Keratinocyte (primary cell): ENCODE data around the gene TRIM26. TPM values are rescaled to one million over a fixed set of nuclear protein-coding genes. Genes with fewer than 3 reads are reported as not detected.

Experiments
- DNase-seq: peaks from one replicate; pipeline ENCODE4 v3.0.0-alpha.2; 2011; ENCODE audit warnings: low read depth, missing footprints, low spot score
- FAIRE-seq: peaks from 2 replicates; lab custom pipeline; 2011; peaks lifted over from hg19 to GRCh38; lab: Jason Lieb, UNC
- H2AFZ ChIP-seq: 2 replicates; pipeline ENCODE4 v1.6.0; 2012; ENCODE audit warnings: low read length, control low read depth, inconsistent platforms; ENCODE audit not compliant: control insufficient read depth
- H3K27ac ChIP-seq: 2 replicates; pipeline ENCODE4 v1.5.1; 2011; ENCODE audit warnings: low read length; ENCODE audit not compliant: control insufficient read depth, insufficient read depth
- H3K27me3 ChIP-seq: 3 replicates; pipeline ENCODE4 v1.6.0; 2011; ENCODE audit warnings: low read length; ENCODE audit not compliant: control insufficient read depth, insufficient read depth; ENCODE audit errors: extremely low read depth
- H3K36me3 ChIP-seq, 2 experiments: 2 replicates in 1 of 2; 3 replicates in 1 of 2; pipeline ENCODE4 v1.5.1; 2011; ENCODE audit warnings: low read length in 2 of 2, mild to moderate bottlenecking in 1 of 2; ENCODE audit not compliant: control insufficient read depth in 2 of 2, insufficient read depth in 2 of 2; ENCODE audit errors: extremely low read depth in 1 of 2
- H3K4me1 ChIP-seq: 3 replicates; pipeline ENCODE4 v1.5.1; 2011; ENCODE audit warnings: low read length; ENCODE audit not compliant: control insufficient read depth, insufficient read depth; ENCODE audit errors: extremely low read depth
- H3K4me2 ChIP-seq: 3 replicates; pipeline ENCODE4 v1.6.0; 2011; ENCODE audit warnings: low read depth, low read length; ENCODE audit not compliant: control insufficient read depth, insufficient read depth; ENCODE audit errors: extremely low read depth
- H3K4me3 ChIP-seq, 3 experiments: fragments of 200-600 bp in 1 of 3; sonication (generic) in 1 of 3; 2 replicates in 2 of 3; 3 replicates in 1 of 3; pipeline ENCODE4 v1.5.1; 2011 to 2016; ENCODE audit warnings: low read length in 3 of 3, mild to moderate bottlenecking in 3 of 3, control low read depth in 2 of 3, inconsistent platforms in 1 of 3, low read depth in 1 of 3, mixed read lengths in 1 of 3, mixed run types in 1 of 3, moderate library complexity in 1 of 3; ENCODE audit not compliant: control insufficient read depth in 2 of 3, insufficient read depth in 2 of 3; ENCODE audit errors: extremely low read depth in 1 of 3
- H3K79me2 ChIP-seq: 2 replicates; pipeline ENCODE4 v1.6.0; 2012; ENCODE audit warnings: low read length; ENCODE audit not compliant: control insufficient read depth, insufficient read depth
- H3K9ac ChIP-seq: 3 replicates; pipeline ENCODE4 v1.6.0; 2011; ENCODE audit warnings: low read length; ENCODE audit not compliant: control insufficient read depth, insufficient read depth; ENCODE audit errors: extremely low read depth
- H3K9me1 ChIP-seq: 3 replicates; pipeline ENCODE4 v1.6.0; 2011; ENCODE audit warnings: low read length; ENCODE audit not compliant: control insufficient read depth, insufficient read depth; ENCODE audit errors: extremely low read depth
- H3K9me3 ChIP-seq: 2 replicates; pipeline ENCODE4 v1.5.1; 2012; ENCODE audit warnings: low read depth, low read length; ENCODE audit not compliant: control insufficient read depth
- H4K20me1 ChIP-seq: 3 replicates; pipeline ENCODE4 v1.6.0; 2011; ENCODE audit warnings: low read length; ENCODE audit not compliant: control insufficient read depth, insufficient read depth; ENCODE audit errors: extremely low read depth
- EZH2 ChIP-seq: IDR thresholded peaks from one replicate; pipeline ENCODE4 v1.6.1; 2012; ENCODE audit warnings: inconsistent platforms, mild to moderate bottlenecking, low read length, moderate library complexity
- dilution Hi-C: fragments of 300-500 bp; cut with MboI; formaldehyde crosslinking; loops from one replicate; pipeline ENCODE4 v1.7.0; 2020; ENCODE audit warnings: low sequenced_read_pairs; ENCODE audit not compliant: extremely low pct_ligation_motif_present
- polyA plus RNA-seq, 5 experiments: library from polyadenylated mRNA; depleted of rRNA in 3 of 5; stranded (reverse) in 3 of 5; stranded (forward) in 1 of 5; unstranded in 1 of 5; fragments of >200 nt; gene quantifications; 1 replicate in 1 of 5; 2 replicates in 3 of 5; 3 replicates in 1 of 5; pipeline versions ENCODE4 v1.2.1 to v1.2.3, GENCODE V29; 2011 to 2012; ENCODE audit warnings: missing spikeins in 2 of 5, low read depth in 1 of 5, low replicate concordance in 1 of 5
- TF ChIP-seq, protein P1 (sequence below), 3 experiments: IDR thresholded peaks in 1 of 3; conservative IDR thresholded peaks in 1 of 3; optimal IDR thresholded peaks in 1 of 3; 2 replicates in 2 of 3; 3 replicates in 1 of 3; pipeline versions ENCODE3 to v1.5.1; 2011; ENCODE audit warnings: low read length in 3 of 3, mild to moderate bottlenecking in 3 of 3, moderate library complexity in 2 of 3, control low read depth in 1 of 3, inconsistent platforms in 1 of 3; ENCODE audit not compliant: insufficient read depth in 2 of 3; ENCODE audit errors: extremely low read depth in 1 of 3

TRIM26 gene
- polyA plus RNA-seq, 1 donor (not counting 4 experiments of a cell fraction or from before 2014, with no cell fraction given) = 34.7 TPM

DNA sequence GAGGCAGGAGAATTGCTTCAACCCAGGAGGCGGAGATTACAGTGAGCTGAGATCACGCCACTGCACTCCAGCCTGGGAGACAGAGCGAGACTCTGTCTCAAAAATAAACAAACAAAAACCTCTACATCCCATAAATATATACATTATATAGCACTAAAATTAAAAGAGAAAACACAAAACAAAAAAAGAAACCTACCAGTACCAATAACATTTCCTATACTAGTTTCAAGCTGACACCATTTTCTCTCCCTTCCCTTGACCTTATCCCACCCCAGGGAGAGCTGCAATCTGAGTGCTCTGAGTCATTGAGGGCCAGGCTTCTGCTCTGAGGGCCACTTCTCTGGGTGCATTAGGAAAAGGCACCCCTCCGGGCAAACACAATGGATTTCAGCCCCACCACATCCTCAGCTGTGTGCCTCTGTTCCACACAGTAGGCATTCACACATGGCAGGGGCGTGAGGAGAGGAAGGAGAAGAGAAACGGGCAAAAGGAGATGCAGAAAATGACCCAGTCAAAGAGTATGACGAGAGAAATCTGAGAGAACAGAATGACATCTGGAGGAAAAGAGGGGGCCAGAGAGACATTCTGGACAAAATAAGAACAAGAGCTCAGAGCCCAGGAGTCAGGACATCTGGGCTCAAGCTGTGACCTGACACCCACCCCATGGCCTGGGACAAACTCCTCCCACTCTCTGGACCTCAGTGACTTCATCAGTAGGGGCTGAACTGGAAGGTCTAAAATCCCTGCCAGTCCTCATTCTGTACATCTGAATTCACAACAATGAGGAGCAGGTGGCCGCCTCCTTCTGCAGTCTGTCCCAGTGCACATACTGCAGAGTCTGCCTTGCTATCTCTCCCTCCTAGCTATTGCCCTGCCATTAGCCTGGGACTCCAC lies 18.2 kb downstream of the TRIM26 start:
- peaks cover 29 to 34% of the 10 kb centered on the region in 2 experiments for H3K36me3 ChIP-seq
- DNase-seq = no peak
- dilution Hi-C loops = no loop called here
- H4K20me1 ChIP-seq = no peaks in the 10 kb centered on the region
- H2AFZ ChIP-seq = no peak overlapping the region
- no peak overlapping the region for H3K4me2 ChIP-seq
- no peaks in the 10 kb centered on the region for H3K9me1 ChIP-seq
- H3K79me2 ChIP-seq = no peaks in the 10 kb centered on the region
- H3K27ac ChIP-seq = no peak overlapping the region
- no peaks in the 10 kb centered on the region for H3K27me3 ChIP-seq
- H3K9me3 ChIP-seq = no peaks in the 10 kb centered on the region
- H3K4me3 ChIP-seq = no peak overlapping the region
- TF ChIP-seq, protein P1, sequence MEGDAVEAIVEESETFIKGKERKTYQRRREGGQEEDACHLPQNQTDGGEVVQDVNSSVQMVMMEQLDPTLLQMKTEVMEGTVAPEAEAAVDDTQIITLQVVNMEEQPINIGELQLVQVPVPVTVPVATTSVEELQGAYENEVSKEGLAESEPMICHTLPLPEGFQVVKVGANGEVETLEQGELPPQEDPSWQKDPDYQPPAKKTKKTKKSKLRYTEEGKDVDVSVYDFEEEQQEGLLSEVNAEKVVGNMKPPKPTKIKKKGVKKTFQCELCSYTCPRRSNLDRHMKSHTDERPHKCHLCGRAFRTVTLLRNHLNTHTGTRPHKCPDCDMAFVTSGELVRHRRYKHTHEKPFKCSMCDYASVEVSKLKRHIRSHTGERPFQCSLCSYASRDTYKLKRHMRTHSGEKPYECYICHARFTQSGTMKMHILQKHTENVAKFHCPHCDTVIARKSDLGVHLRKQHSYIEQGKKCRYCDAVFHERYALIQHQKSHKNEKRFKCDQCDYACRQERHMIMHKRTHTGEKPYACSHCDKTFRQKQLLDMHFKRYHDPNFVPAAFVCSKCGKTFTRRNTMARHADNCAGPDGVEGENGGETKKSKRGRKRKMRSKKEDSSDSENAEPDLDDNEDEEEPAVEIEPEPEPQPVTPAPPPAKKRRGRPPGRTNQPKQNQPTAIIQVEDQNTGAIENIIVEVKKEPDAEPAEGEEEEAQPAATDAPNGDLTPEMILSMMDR (optimal IDR thresholded peaks at IDR 0.05 in 1 of 3, IDR thresholded peaks at IDR 0.05 in 1 of 3, conservative IDR thresholded peaks at IDR 0.05 in 1 of 3; ENCODE audit: extremely low read depth in 1 of 3, insufficient read depth in 2 of 3, low read length in 3 of 3) = no peak
- TF ChIP-seq EZH2 = no peak
- FAIRE-seq = no peak
- H3K4me1 ChIP-seq = peaks cover 8% of the 10 kb centered on the region
- H3K9ac ChIP-seq = no peak overlapping the region

DNA sequence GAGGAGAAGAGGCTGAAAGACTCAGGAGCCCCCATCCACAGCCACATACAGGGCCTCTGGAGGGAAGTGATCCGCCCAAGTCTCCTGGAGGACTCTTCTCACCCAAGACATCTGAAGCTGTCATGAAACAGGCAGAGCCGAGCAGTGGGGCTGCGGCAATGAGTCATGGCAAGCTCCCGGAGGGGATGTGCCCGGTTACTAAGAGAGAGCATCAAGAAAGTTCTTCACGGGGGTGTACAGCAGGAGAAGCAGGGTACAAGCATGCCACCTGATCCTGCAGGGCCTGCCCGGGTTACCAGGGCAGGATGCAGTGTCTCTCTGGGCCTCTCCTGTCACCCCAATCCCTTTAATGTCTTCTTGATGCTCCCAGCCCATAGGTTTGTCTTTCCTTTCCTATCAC lies 21.1 kb downstream of the TRIM26 start:
- H3K9ac ChIP-seq = no peak overlapping the region
- no peak overlapping the region for H3K4me3 ChIP-seq
- no peak overlapping the region for H3K27ac ChIP-seq
- H3K9me1 ChIP-seq = no peaks in the 10 kb centered on the region
- no peaks in the 10 kb centered on the region for H3K79me2 ChIP-seq
- dilution Hi-C loops = no loop called here
- H3K4me2 ChIP-seq = no peak overlapping the region
- no peak for DNase-seq
- no peaks in the 10 kb centered on the region for H3K27me3 ChIP-seq
- no peak for TF ChIP-seq EZH2
- TF ChIP-seq, protein P1 (optimal IDR thresholded peaks at IDR 0.05 in 1 of 3, IDR thresholded peaks at IDR 0.05 in 1 of 3, conservative IDR thresholded peaks at IDR 0.05 in 1 of 3; ENCODE audit: extremely low read depth in 1 of 3, insufficient read depth in 2 of 3, low read length in 3 of 3) = no peak
- H2AFZ ChIP-seq = no peak overlapping the region
- H4K20me1 ChIP-seq = no peaks in the 10 kb centered on the region
- no peaks in the 10 kb centered on the region for H3K9me3 ChIP-seq
- no peaks in the 10 kb centered on the region for H3K4me1 ChIP-seq
- peaks cover 31 to 32% of the 10 kb centered on the region in 2 experiments for H3K36me3 ChIP-seq
- FAIRE-seq = no peak
